ENCODE results near the gene TNRC18. TPM values are rescaled to one million over a fixed set of nuclear protein-coding genes. Genes with fewer than 3 reads are reported as not detected.

Gene TNRC18
- total RNA-seq, 2 experiments from 2014 or later = 12.2 to 64.2 TPM

DNA sequence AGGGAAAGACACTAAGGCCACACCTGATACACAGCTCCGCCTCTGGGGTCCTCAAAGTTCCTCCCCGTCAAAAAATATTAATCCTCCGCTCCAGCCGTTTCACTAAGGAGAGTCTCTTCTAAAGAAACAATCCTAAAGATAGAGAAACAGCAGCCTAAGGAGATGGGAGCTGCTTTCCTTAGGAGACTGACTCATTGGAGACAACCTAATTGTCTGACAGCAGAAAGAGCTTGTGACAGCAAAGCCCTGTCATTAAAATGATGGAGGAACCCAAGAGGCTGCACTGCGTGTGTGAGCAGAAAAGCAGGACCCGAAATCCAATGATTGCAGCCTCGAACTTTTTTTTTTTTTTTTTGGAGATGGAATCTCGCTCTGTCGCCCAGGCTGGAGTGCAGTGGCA lies 44.0 kb upstream of the TNRC18 start:
- ChIA-PET CTCF (ENCODE audit: unreplicated experiment) (no interaction called here), POLR2A (interaction anchor here (0.5 kb wide), 1 partner anchor 150 kb away, joined by 5 read pairs; no protein-coding TSS in a partner anchor)
- Histone ChIP-seq H3K79me2 (ENCODE audit: insufficient read depth, low read depth, low read length) (no peaks in the 10 kb centered on the region), H3K9me2 (ENCODE audit: insufficient read depth, low read length) (no peaks in the 10 kb centered on the region), H3K36me3 (ENCODE audit: insufficient read depth, low read length) (peaks cover 7% of the 10 kb centered on the region), H3K27ac (ENCODE audit: low read depth, low read length, poor library complexity, severe bottlenecking) (no peak overlapping the region), H2AFZ (ENCODE audit: low read length) (no peak overlapping the region), H3K4me2 (ENCODE audit: low read length) (no peak overlapping the region), H3K4me1 (ENCODE audit: insufficient read depth, low read length, poor library complexity, severe bottlenecking) (no peaks in the 10 kb centered on the region), H4K20me1 (ENCODE audit: insufficient read depth, low read length) (no peaks in the 10 kb centered on the region), H3K9me3 (ENCODE audit: low read length) (no peaks in the 10 kb centered on the region), H3K4me3 (ENCODE audit: low read depth, low read length, poor library complexity, severe bottlenecking) (no peak overlapping the region)
- no peak for DNase-seq (ENCODE audit: low spot score)
- BruUV-seq (replicated peaks) = no TSS peak
- TF ChIP-seq, protein P1, sequence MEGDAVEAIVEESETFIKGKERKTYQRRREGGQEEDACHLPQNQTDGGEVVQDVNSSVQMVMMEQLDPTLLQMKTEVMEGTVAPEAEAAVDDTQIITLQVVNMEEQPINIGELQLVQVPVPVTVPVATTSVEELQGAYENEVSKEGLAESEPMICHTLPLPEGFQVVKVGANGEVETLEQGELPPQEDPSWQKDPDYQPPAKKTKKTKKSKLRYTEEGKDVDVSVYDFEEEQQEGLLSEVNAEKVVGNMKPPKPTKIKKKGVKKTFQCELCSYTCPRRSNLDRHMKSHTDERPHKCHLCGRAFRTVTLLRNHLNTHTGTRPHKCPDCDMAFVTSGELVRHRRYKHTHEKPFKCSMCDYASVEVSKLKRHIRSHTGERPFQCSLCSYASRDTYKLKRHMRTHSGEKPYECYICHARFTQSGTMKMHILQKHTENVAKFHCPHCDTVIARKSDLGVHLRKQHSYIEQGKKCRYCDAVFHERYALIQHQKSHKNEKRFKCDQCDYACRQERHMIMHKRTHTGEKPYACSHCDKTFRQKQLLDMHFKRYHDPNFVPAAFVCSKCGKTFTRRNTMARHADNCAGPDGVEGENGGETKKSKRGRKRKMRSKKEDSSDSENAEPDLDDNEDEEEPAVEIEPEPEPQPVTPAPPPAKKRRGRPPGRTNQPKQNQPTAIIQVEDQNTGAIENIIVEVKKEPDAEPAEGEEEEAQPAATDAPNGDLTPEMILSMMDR (conservative IDR thresholded peaks at IDR 0.05; ENCODE audit: low read length) = no peak
- TF ChIP-seq EZH2phosphoT487 (IDR thresholded peaks at IDR 0.05; ENCODE audit: borderline replicate concordance, low read depth, low read length) = no peak
- intact Hi-C loops (cut with micrococcal nuclease; ENCODE audit: unreplicated experiment) = no loop called here

DNA sequence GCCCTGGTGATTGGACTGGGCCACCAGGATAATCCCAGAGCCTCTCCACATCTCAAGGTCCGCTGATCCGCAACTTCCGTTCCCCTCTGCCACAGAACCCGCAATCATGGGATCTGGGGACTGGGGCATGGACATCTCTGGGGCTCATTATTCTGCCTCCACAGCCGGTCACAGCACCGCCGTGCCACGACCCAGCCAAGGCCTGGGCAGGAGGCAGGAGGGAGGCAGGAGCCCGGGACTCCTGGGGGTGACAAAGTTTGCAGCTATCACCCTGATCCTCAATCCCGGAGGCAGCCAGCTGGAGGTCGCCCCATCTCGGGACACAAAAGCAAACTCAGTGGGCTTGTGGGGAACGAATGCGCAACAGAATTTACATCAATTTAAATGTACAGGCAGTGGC lies 42.9 kb upstream of the TNRC18 start:
- POLR2A ChIA-PET = no interaction called here
- TF ChIP-seq EZH2phosphoT487 (IDR thresholded peaks at IDR 0.05; ENCODE audit: borderline replicate concordance, low read depth, low read length) = no peak
- TF ChIP-seq, protein P1 (conservative IDR thresholded peaks at IDR 0.05; ENCODE audit: low read length) = no peak
- Histone ChIP-seq H3K27ac (ENCODE audit: low read depth, low read length, poor library complexity, severe bottlenecking) (no peak overlapping the region), H3K36me3 (ENCODE audit: insufficient read depth, low read length) (peaks cover 4% of the 10 kb centered on the region; the same call in 1 of the 2 replicates), H3K4me1 (ENCODE audit: insufficient read depth, low read length, poor library complexity, severe bottlenecking) (no peaks in the 10 kb centered on the region), H2AFZ (ENCODE audit: low read length) (no peak overlapping the region), H3K4me2 (ENCODE audit: low read length) (no peak overlapping the region), H3K4me3 (ENCODE audit: low read depth, low read length, poor library complexity, severe bottlenecking) (no peak overlapping the region), H3K9me2 (ENCODE audit: insufficient read depth, low read length) (no peaks in the 10 kb centered on the region), H3K9me3 (ENCODE audit: low read length) (no peaks in the 10 kb centered on the region), H4K20me1 (ENCODE audit: insufficient read depth, low read length) (no peaks in the 10 kb centered on the region), H3K79me2 (ENCODE audit: insufficient read depth, low read depth, low read length) (no peaks in the 10 kb centered on the region)
- BruUV-seq (replicated peaks) = no TSS peak
- CTCF ChIA-PET (ENCODE audit: unreplicated experiment) = no interaction called here
- DNase-seq (ENCODE audit: low spot score) = no peak
- intact Hi-C loops (cut with micrococcal nuclease; ENCODE audit: unreplicated experiment) = no loop called here

DNA sequence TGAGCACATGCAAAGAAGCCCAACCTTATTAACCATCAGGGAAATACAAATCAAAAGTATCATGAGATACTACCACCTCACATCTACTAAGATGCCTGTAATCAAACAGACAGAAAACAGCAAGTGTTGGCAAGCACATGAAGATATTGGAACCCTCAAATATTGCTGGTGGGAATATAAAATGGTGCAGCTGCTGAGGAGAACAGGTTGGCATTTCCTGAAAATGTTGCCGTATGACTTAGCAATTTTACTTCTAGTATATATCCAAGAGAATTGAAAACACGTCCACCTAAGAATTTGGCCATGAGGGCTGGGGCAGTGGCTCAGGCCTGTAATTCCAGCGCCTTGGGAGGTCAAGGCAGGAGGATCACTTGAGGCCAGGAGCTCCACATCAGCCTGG lies 39.4 kb upstream of the TNRC18 start:
- Histone ChIP-seq H3K27ac (ENCODE audit: low read depth, low read length, poor library complexity, severe bottlenecking) (no peak overlapping the region), H3K4me2 (ENCODE audit: low read length) (no peak overlapping the region), H3K79me2 (ENCODE audit: insufficient read depth, low read depth, low read length) (no peaks in the 10 kb centered on the region), H3K4me1 (ENCODE audit: insufficient read depth, low read length, poor library complexity, severe bottlenecking) (no peaks in the 10 kb centered on the region), H3K4me3 (ENCODE audit: low read depth, low read length, poor library complexity, severe bottlenecking) (no peak overlapping the region), H3K9me2 (ENCODE audit: insufficient read depth, low read length) (no peaks in the 10 kb centered on the region), H3K9me3 (ENCODE audit: low read length) (no peaks in the 10 kb centered on the region), H3K36me3 (ENCODE audit: insufficient read depth, low read length) (peaks cover 4% of the 10 kb centered on the region; the same call in 1 of the 2 replicates), H4K20me1 (ENCODE audit: insufficient read depth, low read length) (no peaks in the 10 kb centered on the region), H2AFZ (ENCODE audit: low read length) (no peak overlapping the region)
- intact Hi-C loops (cut with micrococcal nuclease; ENCODE audit: unreplicated experiment) = no loop called here
- ChIA-PET CTCF (ENCODE audit: unreplicated experiment) (no interaction called here), POLR2A (no interaction called here)
- TF ChIP-seq EZH2phosphoT487 (IDR thresholded peaks at IDR 0.05; ENCODE audit: borderline replicate concordance, low read depth, low read length) = no peak
- TF ChIP-seq, protein P1 (conservative IDR thresholded peaks at IDR 0.05; ENCODE audit: low read length) = no peak
- no TSS peak for BruUV-seq (replicated peaks)
- DNase-seq (ENCODE audit: low spot score) = no peak
